22Rv1 (cell line): ENCODE measurements around the gene NLRC5.

ENCODE experiments used
- ZFX ChIP-seq: fragments of 450-650 bp; IDR thresholded peaks from 2 replicates; pipeline ENCODE4 v1.6.1; 2017; ENCODE audit warnings: antibody characterized with exemption, borderline replicate concordance
- TF ChIP-seq, protein P1 (sequence below): fragments of 450-650 bp; IDR thresholded peaks from 2 replicates; pipeline ENCODE4 v1.5.1; 2017; ENCODE audit warnings: mild to moderate bottlenecking

DNA sequence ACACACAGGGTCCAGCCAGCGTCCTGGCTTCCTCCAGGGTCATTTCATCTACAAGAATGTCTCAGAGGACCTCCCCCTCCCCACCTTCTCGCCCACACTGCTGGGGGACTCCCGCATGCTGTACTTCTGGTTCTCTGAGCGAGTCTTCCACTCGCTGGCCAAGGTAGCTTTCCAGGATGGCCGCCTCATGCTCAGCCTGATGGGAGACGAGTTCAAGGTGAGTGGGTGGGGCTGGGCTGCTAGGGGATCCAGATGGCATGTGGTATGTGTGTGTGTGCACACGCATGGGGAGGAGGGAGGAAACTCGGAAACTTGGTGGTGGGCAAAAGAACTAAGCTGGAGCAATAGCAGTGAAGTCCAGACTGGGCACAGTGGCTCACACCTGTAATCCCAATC, 16.1 kb upstream of the NLRC5 start:
- TF ChIP-seq, protein P1, sequence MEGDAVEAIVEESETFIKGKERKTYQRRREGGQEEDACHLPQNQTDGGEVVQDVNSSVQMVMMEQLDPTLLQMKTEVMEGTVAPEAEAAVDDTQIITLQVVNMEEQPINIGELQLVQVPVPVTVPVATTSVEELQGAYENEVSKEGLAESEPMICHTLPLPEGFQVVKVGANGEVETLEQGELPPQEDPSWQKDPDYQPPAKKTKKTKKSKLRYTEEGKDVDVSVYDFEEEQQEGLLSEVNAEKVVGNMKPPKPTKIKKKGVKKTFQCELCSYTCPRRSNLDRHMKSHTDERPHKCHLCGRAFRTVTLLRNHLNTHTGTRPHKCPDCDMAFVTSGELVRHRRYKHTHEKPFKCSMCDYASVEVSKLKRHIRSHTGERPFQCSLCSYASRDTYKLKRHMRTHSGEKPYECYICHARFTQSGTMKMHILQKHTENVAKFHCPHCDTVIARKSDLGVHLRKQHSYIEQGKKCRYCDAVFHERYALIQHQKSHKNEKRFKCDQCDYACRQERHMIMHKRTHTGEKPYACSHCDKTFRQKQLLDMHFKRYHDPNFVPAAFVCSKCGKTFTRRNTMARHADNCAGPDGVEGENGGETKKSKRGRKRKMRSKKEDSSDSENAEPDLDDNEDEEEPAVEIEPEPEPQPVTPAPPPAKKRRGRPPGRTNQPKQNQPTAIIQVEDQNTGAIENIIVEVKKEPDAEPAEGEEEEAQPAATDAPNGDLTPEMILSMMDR: no peak
- no peak for TF ChIP-seq ZFX
